Ovary (tissue), 3 donors: ENCODE results near the gene SLC7A1.

Experiments
- CTCF ChIP-seq, 3 donors: fragments of 450-650 bp in 2 of 3; fragments of 200-600 bp in 1 of 3; IDR thresholded peaks; one replicate each; pipeline versions ENCODE4 v1.5.1 to v1.8.0; 2016 to 2022; ENCODE audit warnings: antibody characterized with exemption in 3 of 3, mild to moderate bottlenecking in 1 of 3
- POLR2A ChIP-seq: fragments of 450-650 bp; IDR thresholded peaks from one replicate; pipeline ENCODE4 v1.6.1; 2017; ENCODE audit warnings: antibody characterized with exemption, mild to moderate bottlenecking, moderate library complexity
- donor health status: DM: no; HTN: no; CAD: no.

GRCh38 chr13:29503041-29503837 is 92.2 kb downstream of the SLC7A1 start:
- TF ChIP-seq CTCF (IDR thresholded peaks at IDR 0.05) (no peak), POLR2A (no peak)
